ENCODE data around the gene OXCT1. TPM values are rescaled to one million over a fixed set of nuclear protein-coding genes. Genes with fewer than 3 reads are reported as not detected.

OXCT1 gene
- total and polyA plus RNA-seq, 9 of the 15 experiments (the other 6 are each of a cell fraction or from before 2014, with no cell fraction given) = 24.7 to 61.2 (median 41.9) TPM

DNA sequence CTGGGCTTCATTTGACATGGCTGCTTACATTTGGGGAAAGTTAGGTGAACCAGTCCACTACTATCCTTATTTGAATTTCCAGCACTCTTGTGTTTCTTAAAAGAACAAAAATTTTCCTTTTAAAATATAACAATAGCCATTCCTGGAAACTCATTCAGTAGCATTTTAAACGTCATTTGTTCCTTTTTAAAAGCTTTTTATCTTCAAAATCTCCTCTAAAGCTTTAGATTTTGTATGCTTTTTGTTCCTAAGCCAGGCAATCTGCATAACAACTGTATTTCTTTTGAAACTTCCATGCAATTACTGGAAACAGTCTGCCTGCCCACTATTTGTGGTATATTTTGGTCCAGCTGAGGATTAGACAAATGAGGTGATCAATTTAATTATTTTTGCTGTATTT lies 187.6 kb downstream of the OXCT1 start:
- BruUV-seq (replicated peaks) = no TSS peak
- no peak overlapping the region for H3K4me2 ChIP-seq (ENCODE audit: insufficient read depth, low read length)
- DNase-seq (ENCODE audit: extremely low read depth in 1 of 4, low spot score in 3 of 4) = no peak
- H3K9ac ChIP-seq (ENCODE audit: insufficient read depth in 1 of 2, low read depth in 2 of 2, low read length in 2 of 2) = no peak overlapping the region
- H2AFZ ChIP-seq (ENCODE audit: low read depth, low read length) = no peak overlapping the region
- no peaks in the 10 kb centered on the region for H3K4me1 ChIP-seq (replicated peaks in 1 of 2; ENCODE audit: control insufficient read depth in 2 of 2, insufficient read depth in 2 of 2, low read length in 2 of 2)
- intact Hi-C loops (cut with micrococcal nuclease) (no loop called here), in situ Hi-C loops (cut with MboI) (no loop called here)
- H3K79me2 ChIP-seq (ENCODE audit: control insufficient read depth, insufficient read depth, low read length) = no peaks in the 10 kb centered on the region
- ChIA-PET POLR2A (interaction anchor here (0.7 kb wide), 1 partner anchor 139 kb away, joined by 4 read pairs; no protein-coding TSS in a partner anchor), CTCF (ENCODE audit: low intra/inter-chr PET ratio) (no interaction called here)
- ATAC-seq = no peak
- FAIRE-seq = no peak
- no peaks in the 10 kb centered on the region for H3K9me1 ChIP-seq (ENCODE audit: control insufficient read depth, insufficient read depth, low read length)
- H4K20me1 ChIP-seq (replicated peaks; ENCODE audit: control insufficient read depth, insufficient read depth, low read length) = no peaks in the 10 kb centered on the region
- H3K27me3 ChIP-seq (ENCODE audit: control insufficient read depth in 2 of 2, insufficient read depth in 2 of 2, low read length in 2 of 2) = no peaks in the 10 kb centered on the region
- H3K27ac ChIP-seq (ENCODE audit: extremely low read depth, low read depth, low read length) = no peak overlapping the region
- no peak overlapping the region for H3K4me3 ChIP-seq
- no peaks in the 10 kb centered on the region for H3K9me3 ChIP-seq (replicated peaks; ENCODE audit: control insufficient read depth, insufficient read depth, low read depth, low read length)
- WGBS (ENCODE audit: insufficient coverage, low coverage, missing lambda C conversion rate) = 0% methylated on average over 1 of the region's 1 CpG
- no peaks in the 10 kb centered on the region for H3K36me3 ChIP-seq (ENCODE audit: control insufficient read depth, insufficient read depth, low read length)
- no peak for TF ChIP-seq WHSC1 (IDR thresholded peaks at IDR 0.05; ENCODE audit: low read length)
- TF ChIP-seq POLR3A (IDR thresholded peaks at IDR 0.05; ENCODE audit: borderline replicate concordance, extremely low read depth, insufficient read depth, insufficient read length) = no peak
- TF ChIP-seq ZNF699 (CRISPR knock-in tag; IDR thresholded peaks at IDR 0.05; ENCODE audit: insufficient replicate concordance) = no peak
- no peak for TF ChIP-seq ZNF282 (CRISPR knock-in tag; IDR thresholded peaks at IDR 0.05)
- TF ChIP-seq, protein P1, sequence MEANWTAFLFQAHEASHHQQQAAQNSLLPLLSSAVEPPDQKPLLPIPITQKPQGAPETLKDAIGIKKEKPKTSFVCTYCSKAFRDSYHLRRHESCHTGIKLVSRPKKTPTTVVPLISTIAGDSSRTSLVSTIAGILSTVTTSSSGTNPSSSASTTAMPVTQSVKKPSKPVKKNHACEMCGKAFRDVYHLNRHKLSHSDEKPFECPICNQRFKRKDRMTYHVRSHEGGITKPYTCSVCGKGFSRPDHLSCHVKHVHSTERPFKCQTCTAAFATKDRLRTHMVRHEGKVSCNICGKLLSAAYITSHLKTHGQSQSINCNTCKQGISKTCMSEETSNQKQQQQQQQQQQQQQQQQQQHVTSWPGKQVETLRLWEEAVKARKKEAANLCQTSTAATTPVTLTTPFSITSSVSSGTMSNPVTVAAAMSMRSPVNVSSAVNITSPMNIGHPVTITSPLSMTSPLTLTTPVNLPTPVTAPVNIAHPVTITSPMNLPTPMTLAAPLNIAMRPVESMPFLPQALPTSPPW (CRISPR knock-in tag; IDR thresholded peaks at IDR 0.05) = no peak
- no peak for TF ChIP-seq NCOR1 (IDR thresholded peaks at IDR 0.05)
- TF ChIP-seq YBX1 (IDR thresholded peaks at IDR 0.05) = no peak
- TF ChIP-seq SUPT5H (IDR thresholded peaks at IDR 0.05) = no peak
- no peak for TF ChIP-seq CREM (IDR thresholded peaks at IDR 0.05; ENCODE audit: low read depth)
- TF ChIP-seq, protein P2, sequence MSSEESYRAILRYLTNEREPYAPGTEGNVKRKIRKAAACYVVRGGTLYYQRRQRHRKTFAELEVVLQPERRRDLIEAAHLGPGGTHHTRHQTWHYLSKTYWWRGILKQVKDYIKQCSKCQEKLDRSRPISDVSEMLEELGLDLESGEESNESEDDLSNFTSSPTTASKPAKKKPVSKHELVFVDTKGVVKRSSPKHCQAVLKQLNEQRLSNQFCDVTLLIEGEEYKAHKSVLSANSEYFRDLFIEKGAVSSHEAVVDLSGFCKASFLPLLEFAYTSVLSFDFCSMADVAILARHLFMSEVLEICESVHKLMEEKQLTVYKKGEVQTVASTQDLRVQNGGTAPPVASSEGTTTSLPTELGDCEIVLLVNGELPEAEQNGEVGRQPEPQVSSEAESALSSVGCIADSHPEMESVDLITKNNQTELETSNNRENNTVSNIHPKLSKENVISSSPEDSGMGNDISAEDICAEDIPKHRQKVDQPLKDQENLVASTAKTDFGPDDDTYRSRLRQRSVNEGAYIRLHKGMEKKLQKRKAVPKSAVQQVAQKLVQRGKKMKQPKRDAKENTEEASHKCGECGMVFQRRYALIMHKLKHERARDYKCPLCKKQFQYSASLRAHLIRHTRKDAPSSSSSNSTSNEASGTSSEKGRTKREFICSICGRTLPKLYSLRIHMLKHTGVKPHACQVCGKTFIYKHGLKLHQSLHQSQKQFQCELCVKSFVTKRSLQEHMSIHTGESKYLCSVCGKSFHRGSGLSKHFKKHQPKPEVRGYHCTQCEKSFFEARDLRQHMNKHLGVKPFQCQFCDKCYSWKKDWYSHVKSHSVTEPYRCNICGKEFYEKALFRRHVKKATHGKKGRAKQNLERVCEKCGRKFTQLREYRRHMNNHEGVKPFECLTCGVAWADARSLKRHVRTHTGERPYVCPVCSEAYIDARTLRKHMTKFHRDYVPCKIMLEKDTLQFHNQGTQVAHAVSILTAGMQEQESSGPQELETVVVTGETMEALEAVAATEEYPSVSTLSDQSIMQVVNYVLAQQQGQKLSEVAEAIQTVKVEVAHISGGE (CRISPR knock-in tag; IDR thresholded peaks at IDR 0.05) = no peak
- TF ChIP-seq ZNF75A (CRISPR knock-in tag; IDR thresholded peaks at IDR 0.05) = no peak
- TF ChIP-seq, protein P3, sequence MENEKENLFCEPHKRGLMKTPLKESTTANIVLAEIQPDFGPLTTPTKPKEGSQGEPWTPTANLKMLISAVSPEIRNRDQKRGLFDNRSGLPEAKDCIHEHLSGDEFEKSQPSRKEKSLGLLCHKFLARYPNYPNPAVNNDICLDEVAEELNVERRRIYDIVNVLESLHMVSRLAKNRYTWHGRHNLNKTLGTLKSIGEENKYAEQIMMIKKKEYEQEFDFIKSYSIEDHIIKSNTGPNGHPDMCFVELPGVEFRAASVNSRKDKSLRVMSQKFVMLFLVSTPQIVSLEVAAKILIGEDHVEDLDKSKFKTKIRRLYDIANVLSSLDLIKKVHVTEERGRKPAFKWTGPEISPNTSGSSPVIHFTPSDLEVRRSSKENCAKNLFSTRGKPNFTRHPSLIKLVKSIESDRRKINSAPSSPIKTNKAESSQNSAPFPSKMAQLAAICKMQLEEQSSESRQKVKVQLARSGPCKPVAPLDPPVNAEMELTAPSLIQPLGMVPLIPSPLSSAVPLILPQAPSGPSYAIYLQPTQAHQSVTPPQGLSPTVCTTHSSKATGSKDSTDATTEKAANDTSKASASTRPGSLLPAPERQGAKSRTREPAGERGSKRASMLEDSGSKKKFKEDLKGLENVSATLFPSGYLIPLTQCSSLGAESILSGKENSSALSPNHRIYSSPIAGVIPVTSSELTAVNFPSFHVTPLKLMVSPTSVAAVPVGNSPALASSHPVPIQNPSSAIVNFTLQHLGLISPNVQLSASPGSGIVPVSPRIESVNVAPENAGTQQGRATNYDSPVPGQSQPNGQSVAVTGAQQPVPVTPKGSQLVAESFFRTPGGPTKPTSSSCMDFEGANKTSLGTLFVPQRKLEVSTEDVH (IDR thresholded peaks at IDR 0.05; ENCODE audit: low read depth, partially characterized antibody) = no peak
- no peak for TF ChIP-seq PURB (CRISPR knock-in tag; IDR thresholded peaks at IDR 0.05; ENCODE audit: low read depth)
- no peak for TF ChIP-seq TRIM24 (IDR thresholded peaks at IDR 0.05)
- TF ChIP-seq SIN3A (IDR thresholded peaks at IDR 0.05; ENCODE audit: borderline replicate concordance in 2 of 2, control insufficient read depth in 1 of 2, low read depth in 2 of 2, low read length in 2 of 2) = no peak
- TF ChIP-seq ELF2 (CRISPR knock-in tag; IDR thresholded peaks at IDR 0.05) = no peak
- no peak for TF ChIP-seq ZNF551 (CRISPR knock-in tag; IDR thresholded peaks at IDR 0.05)

Data from K562 (cell line).